GM12878 (cell line): ENCODE measurements around the gene EML3. TPM values are rescaled to one million over a fixed set of nuclear protein-coding genes. Genes with fewer than 3 reads are reported as not detected.
A peak's percentile ranks its signal among the peaks of the same experiment; 100 is the strongest.

Experiments used
- CBFB ChIP-seq: IDR thresholded peaks from 2 replicates; pipeline ENCODE4 v1.6.1; 2016; ENCODE audit warnings: antibody characterized with exemption, low read depth
- CBX3 ChIP-seq: fragments of 200-600 bp; sonication (generic); IDR thresholded peaks from 2 replicates; pipeline ENCODE4 v1.6.1; 2016; ENCODE audit warnings: low read depth, borderline replicate concordance
- CHD1 ChIP-seq: IDR thresholded peaks from 2 replicates; pipeline ENCODE4 v1.6.1; 2012; ENCODE audit warnings: low read depth, low read length, improper control_type of control experiment
- CTCF ChIP-seq, 3 experiments: IDR thresholded peaks in 2 of 3; conservative IDR thresholded peaks in 1 of 3; 2 replicates each; pipeline ENCODE4 v1.5.1; 2011; ENCODE audit warnings: low read depth in 3 of 3, low read length in 3 of 3, mild to moderate bottlenecking in 3 of 3, control low read depth in 2 of 3, moderate library complexity in 2 of 3, inconsistent platforms in 1 of 3, mixed read lengths in 1 of 3; ENCODE audit not compliant: control insufficient read depth in 2 of 3, insufficient read depth in 1 of 3; ENCODE audit errors: extremely low read depth in 1 of 3
- FOS ChIP-seq: IDR thresholded peaks from 3 replicates; pipeline ENCODE4 v1.6.1; 2011; ENCODE audit warnings: borderline replicate concordance; ENCODE audit not compliant: insufficient read length; ENCODE audit errors: extremely low read depth
- FOXM1 ChIP-seq: IDR thresholded peaks from 2 replicates; pipeline ENCODE4 v1.6.1; 2012; ENCODE audit warnings: low read depth, mild to moderate bottlenecking, inconsistent platforms, low read length, moderate library complexity
- GABPA ChIP-seq: IDR thresholded peaks from 2 replicates; pipeline ENCODE4 v1.6.1; 2014; ENCODE audit warnings: antibody characterized with exemption, low read depth, mild to moderate bottlenecking, inconsistent platforms
- HDAC2 ChIP-seq: fragments of 200-600 bp; sonication (generic); IDR thresholded peaks from 2 replicates; pipeline ENCODE4 v1.6.1; 2017
- HDGF ChIP-seq: fragments of 450-650 bp; IDR thresholded peaks from 2 replicates; pipeline ENCODE4 v1.6.1; 2016; ENCODE audit warnings: antibody characterized with exemption
- KDM1A ChIP-seq: fragments of 200-600 bp; sonication (generic); IDR thresholded peaks from 2 replicates; pipeline ENCODE4 v1.6.1; 2016; ENCODE audit warnings: borderline replicate concordance
- LARP7 ChIP-seq: fragments of 450-650 bp; IDR thresholded peaks from 2 replicates; pipeline ENCODE4 v1.6.1; 2017; ENCODE audit warnings: mild to moderate bottlenecking
- NFXL1 ChIP-seq: fragments of 450-650 bp; IDR thresholded peaks from 2 replicates; pipeline ENCODE4 v1.6.1; 2017; ENCODE audit warnings: antibody characterized with exemption, mild to moderate bottlenecking, borderline replicate concordance
- NR2F1 ChIP-seq: fragments of 450-650 bp; conservative IDR thresholded peaks from 2 replicates; pipeline ENCODE4 v1.6.1; 2017; ENCODE audit warnings: mild to moderate bottlenecking
- PBX3 ChIP-seq: IDR thresholded peaks from 2 replicates; pipeline ENCODE4 v1.6.1; 2011; ENCODE audit warnings: mild to moderate bottlenecking, low read depth, low read length, moderate library complexity; ENCODE audit not compliant: insufficient replicate concordance
- RELA ChIP-seq: fragments of 450-650 bp; IDR thresholded peaks from 2 replicates; pipeline ENCODE4 v1.8.0; 2014; ENCODE audit warnings: borderline replicate concordance; ENCODE audit not compliant: partially characterized antibody
- RUNX3 ChIP-seq: IDR thresholded peaks from 2 replicates; pipeline ENCODE4 v1.6.1; 2012; ENCODE audit warnings: low read length, inconsistent platforms
- SRF ChIP-seq, 2 experiments: IDR thresholded peaks; 2 replicates each; pipeline ENCODE4 v1.6.1; 2011; ENCODE audit warnings: low read depth in 2 of 2, low read length in 2 of 2, mild to moderate bottlenecking in 1 of 2, moderate library complexity in 1 of 2
- STAT1 ChIP-seq: fragments of 450-650 bp; conservative IDR thresholded peaks from 2 replicates; pipeline ENCODE4 v1.6.1; 2014; ENCODE audit warnings: antibody characterized with exemption, mild to moderate bottlenecking
- SUZ12 ChIP-seq: fragments of 200-600 bp; sonication (generic); IDR thresholded peaks from one replicate; pipeline ENCODE4 v1.6.1; 2018; ENCODE audit warnings: antibody characterized with exemption, mild to moderate bottlenecking; ENCODE audit not compliant: unreplicated experiment
- TCF12 ChIP-seq: IDR thresholded peaks from 2 replicates; pipeline ENCODE4 v1.6.1; 2011; ENCODE audit warnings: low read depth, mild to moderate bottlenecking, low read length
- TCF3 ChIP-seq: IDR thresholded peaks from 2 replicates; pipeline ENCODE4 v1.6.1; 2012; ENCODE audit warnings: low read depth, mild to moderate bottlenecking, low read length, borderline replicate concordance; ENCODE audit not compliant: insufficient read depth
- ZBTB40 ChIP-seq: fragments of 450-650 bp; IDR thresholded peaks from 2 replicates; pipeline ENCODE4 v1.6.1; 2016; ENCODE audit warnings: mild to moderate bottlenecking, moderate library complexity, borderline replicate concordance
- ZNF217 ChIP-seq: fragments of 450-650 bp; IDR thresholded peaks from 2 replicates; pipeline ENCODE4 v1.6.1; 2017; ENCODE audit warnings: antibody characterized with exemption, mild to moderate bottlenecking
- ZZZ3 ChIP-seq: IDR thresholded peaks from 2 replicates; pipeline ENCODE4 v1.6.1; 2011; ENCODE audit warnings: low read depth; ENCODE audit not compliant: control insufficient read depth, insufficient read length
- polyA plus RNA-seq, 11 experiments: library from polyadenylated mRNA; depleted of rRNA in 4 of 11; unstranded in 6 of 11; stranded (reverse) in 5 of 11; fragments of >200 nt; fragmentation: Nextera tagmentation in 4 of 11; fragmentation: Illumina TruSeq in 1 of 11; extraction: Ambion mirVana in 4 of 11; extraction: Trizol in 1 of 11; gene quantifications; 1 replicate in 1 of 11; 2 replicates in 10 of 11; pipeline versions ENCODE4 v1.2.1 to v1.2.3, GENCODE V29; 2011 to 2016; ENCODE audit warnings: inconsistent platforms in 2 of 11, missing spikeins in 2 of 11, low read depth in 1 of 11
- total RNA-seq, 4 experiments: library from RNA; depleted of rRNA in 3 of 4; stranded (reverse); fragments of >200 nt in 3 of 4; fragmentation: Illumina TruSeq in 1 of 4; extraction: Trizol in 1 of 4; gene quantifications; 2 replicates each; pipeline versions ENCODE4 v1.2.1 to v1.2.3, GENCODE V29; 2013 to 2021

The EML3 gene
- total and polyA plus RNA-seq, 10 of the 15 experiments (the other 5 are each of a cell fraction or from before 2014, with no cell fraction given) = 0.58 to 82.5 (median 24.8) TPM

- TF ChIP-seq PBX3 (no peak), STAT1 (peak; percentile 87), RELA (peak; percentile 95), RUNX3 (peak; percentile 85), SUZ12 (no peak), CTCF (IDR thresholded peaks at IDR 0.05 in 2 of 3, conservative IDR thresholded peaks at IDR 0.05 in 1 of 3; ENCODE audit: control insufficient read depth in 2 of 3, extremely low read depth in 1 of 3, insufficient read depth in 1 of 3, low read depth in 3 of 3, low read length in 3 of 3) (no peak), CBX3 (no peak), TCF3 (no peak), ZZZ3 (no peak), NFXL1 (no peak), CBFB (peak; percentile 55; the same call in 1 of the 2 replicates), ZNF217 (no peak), FOXM1 (no peak), KDM1A (no peak), GABPA (peak; percentile 99), HDGF (peak; percentile 38; the same call in 1 of the 2 replicates), LARP7 (peak; percentile 65; the same call in 1 of the 2 replicates), CHD1 (no peak), ZBTB40 (peak; percentile 99), HDAC2 (0 out of 2 replicates have a peak, but pooled peaks have one; percentile 21), NR2F1 (peak; percentile 67), TCF12 (peak; percentile 62; the same call in 1 of the 2 replicates), FOS (peak; percentile 30), SRF (IDR thresholded peaks at IDR 0.05; ENCODE audit: low read depth in 2 of 2, low read length in 2 of 2) (peak in 1 of 2 experiments; percentile 89; a peak in 2 of 4 replicates)
These were observed 21.0 kb downstream of the EML3 start, which contains the start of gene TUT1 (continued) for GRCh38 chr11:62591448-62592145.
